ENCODE data around the gene BEST4.

DNA sequence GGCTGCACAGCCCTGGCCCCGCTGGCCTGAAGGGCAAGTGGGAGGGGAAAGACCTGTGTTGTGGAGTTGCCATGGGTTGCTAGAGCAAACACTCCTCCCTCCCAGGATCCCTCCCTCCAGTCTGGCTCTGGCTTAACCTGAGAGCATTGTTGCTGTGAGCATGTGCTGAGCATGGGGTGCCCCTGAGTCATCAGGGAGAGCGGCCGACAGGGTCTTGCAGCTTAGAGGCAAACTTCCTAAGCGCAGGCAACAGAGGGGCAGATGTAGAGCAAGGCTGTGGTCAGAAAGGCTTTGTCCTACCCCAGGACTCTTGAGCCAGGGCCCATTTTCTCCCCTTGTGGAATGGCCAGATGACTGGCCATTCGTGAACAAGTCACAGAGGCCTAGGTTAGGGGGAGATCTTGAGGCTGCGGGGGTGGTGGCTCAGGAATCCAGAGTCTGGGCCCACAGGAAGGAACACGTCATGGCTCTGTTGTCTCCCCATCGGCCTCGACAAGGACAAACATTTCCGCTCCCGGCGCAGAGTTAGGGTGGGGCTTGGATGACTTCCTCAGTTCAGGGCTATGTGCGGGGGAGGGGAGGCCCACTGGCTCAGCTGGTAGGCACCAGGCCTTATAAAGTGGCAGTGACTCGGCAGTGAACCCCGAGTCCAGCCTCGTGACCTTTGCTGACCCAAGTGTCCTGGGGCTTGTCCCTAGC is 19.5 kb upstream of the BEST4 start:
- TF ChIP-seq, protein P1, sequence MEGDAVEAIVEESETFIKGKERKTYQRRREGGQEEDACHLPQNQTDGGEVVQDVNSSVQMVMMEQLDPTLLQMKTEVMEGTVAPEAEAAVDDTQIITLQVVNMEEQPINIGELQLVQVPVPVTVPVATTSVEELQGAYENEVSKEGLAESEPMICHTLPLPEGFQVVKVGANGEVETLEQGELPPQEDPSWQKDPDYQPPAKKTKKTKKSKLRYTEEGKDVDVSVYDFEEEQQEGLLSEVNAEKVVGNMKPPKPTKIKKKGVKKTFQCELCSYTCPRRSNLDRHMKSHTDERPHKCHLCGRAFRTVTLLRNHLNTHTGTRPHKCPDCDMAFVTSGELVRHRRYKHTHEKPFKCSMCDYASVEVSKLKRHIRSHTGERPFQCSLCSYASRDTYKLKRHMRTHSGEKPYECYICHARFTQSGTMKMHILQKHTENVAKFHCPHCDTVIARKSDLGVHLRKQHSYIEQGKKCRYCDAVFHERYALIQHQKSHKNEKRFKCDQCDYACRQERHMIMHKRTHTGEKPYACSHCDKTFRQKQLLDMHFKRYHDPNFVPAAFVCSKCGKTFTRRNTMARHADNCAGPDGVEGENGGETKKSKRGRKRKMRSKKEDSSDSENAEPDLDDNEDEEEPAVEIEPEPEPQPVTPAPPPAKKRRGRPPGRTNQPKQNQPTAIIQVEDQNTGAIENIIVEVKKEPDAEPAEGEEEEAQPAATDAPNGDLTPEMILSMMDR (IDR thresholded peaks at IDR 0.05; ENCODE audit: insufficient read depth, low read length): no peak
- TF ChIP-seq, protein P2, sequence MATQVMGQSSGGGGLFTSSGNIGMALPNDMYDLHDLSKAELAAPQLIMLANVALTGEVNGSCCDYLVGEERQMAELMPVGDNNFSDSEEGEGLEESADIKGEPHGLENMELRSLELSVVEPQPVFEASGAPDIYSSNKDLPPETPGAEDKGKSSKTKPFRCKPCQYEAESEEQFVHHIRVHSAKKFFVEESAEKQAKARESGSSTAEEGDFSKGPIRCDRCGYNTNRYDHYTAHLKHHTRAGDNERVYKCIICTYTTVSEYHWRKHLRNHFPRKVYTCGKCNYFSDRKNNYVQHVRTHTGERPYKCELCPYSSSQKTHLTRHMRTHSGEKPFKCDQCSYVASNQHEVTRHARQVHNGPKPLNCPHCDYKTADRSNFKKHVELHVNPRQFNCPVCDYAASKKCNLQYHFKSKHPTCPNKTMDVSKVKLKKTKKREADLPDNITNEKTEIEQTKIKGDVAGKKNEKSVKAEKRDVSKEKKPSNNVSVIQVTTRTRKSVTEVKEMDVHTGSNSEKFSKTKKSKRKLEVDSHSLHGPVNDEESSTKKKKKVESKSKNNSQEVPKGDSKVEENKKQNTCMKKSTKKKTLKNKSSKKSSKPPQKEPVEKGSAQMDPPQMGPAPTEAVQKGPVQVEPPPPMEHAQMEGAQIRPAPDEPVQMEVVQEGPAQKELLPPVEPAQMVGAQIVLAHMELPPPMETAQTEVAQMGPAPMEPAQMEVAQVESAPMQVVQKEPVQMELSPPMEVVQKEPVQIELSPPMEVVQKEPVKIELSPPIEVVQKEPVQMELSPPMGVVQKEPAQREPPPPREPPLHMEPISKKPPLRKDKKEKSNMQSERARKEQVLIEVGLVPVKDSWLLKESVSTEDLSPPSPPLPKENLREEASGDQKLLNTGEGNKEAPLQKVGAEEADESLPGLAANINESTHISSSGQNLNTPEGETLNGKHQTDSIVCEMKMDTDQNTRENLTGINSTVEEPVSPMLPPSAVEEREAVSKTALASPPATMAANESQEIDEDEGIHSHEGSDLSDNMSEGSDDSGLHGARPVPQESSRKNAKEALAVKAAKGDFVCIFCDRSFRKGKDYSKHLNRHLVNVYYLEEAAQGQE (IDR thresholded peaks at IDR 0.05; ENCODE audit: insufficient replicate concordance, low read depth): no peak

Data from HL-60 (cell line).